ENCODE data around the gene CCL14.
A peak's percentile ranks its signal among the peaks of the same experiment; 100 is the strongest.
"Not testable (repeated sequence)": the region's sequence is repeated elsewhere in the genome, so short reads cannot be mapped to it uniquely, and the experiment has no call there.

The CCL14 gene

DNA sequence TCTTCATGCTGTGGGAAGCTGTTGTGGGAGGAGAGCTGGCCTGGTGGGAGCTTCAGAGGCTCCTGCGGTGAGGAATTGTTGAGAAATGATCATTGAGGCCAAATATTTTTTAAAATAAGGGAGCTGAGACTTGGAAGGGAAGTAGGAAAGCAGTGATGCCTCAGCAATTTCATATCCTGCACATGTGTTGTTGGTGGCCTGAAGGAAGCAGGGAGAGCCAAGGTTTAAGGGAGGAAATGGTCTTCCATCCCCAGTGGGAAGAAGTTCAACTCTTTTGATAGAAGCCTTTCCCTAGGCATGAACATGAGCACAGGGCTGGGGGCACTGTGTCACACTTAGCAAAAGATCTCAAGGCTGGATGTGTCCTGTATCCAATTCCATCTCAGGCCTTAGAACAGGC lies at the start of gene CCL14:
TSS of gene CCL14 (minus strand) at position 87 of the 400 bp plus-strand sequence. CDS start at position 7, 80 bp downstream.
- DNase-seq = no peak

DNA sequence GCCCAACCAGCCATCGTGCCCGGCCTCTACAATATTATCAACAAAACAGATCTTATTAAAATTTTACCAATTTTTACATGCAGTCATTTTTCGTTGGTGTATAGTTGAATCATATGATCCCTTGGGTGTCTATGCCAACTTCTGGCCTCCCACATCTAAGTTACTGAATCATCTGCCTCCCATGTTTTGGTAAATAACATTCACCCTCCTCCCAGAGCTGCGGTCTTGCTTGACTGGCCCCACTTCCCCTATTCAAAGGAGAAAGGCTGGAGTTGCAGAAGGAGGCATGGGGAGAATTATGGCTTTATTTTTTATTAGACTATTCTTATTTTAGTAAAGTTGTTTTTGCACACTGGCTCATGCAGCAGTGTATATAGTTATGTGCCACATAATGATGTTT lies 49.7 kb upstream of the CCL14 start:
- DNase-seq = no peak

DNA sequence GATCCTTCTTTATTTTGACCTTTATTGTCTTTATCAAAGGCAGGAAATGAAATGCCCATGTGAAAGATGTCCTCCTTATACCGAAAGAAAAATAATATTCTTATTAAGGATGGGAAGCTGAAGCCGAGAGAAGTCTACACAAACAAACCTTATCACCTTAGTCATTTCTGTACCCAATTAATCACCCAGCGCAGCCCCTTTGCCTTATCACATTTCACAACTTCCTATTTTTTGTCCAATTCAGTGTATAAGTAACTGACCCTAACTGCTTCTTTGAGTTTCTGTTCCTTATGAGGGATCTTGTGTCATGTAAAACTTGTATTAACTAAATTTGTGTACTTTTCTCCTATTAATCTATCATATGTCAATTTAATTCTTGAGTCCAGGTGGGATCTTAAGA lies 47.6 kb upstream of the CCL14 start:
- DNase-seq = no peak

DNA sequence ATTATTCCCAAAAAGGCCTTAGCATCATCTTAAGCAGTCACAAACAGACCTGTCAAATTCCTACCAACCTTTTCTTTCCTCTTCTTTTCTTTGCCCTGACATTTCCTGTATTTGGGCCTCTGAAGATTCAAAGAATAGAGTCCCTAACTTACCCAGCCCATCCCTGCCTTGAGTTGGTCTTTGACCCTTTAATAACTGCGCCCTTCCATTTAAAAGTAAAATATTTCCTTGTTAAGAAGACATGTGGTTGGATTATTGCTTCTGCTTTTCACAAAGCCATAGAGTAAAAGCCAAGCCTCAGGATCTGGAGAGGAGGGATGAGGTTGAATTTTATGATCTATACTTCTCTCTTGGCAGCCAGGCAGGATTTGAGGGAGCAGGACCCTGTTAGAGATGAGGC lies 44.4 kb upstream of the CCL14 start:
- DNase-seq = no peak

DNA sequence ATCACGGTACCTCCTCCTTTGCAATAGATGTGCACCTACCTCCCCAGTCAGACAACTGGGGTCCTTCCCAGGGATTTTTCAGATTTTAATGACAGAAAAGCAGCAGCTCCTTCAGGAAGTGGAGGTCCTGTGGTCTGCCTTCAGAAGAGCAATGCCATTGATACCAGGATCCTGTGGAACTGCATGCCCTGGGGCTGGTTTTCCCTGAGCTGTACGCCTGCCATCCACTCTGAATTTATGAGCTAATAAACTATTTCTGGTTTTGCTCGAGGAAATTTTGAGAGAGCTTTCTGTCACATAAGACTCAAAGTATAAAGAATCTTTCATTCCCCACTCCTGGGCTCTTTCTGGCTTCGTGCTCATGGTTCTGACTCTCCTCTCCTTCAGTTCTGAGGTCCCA lies 41.2 kb upstream of the CCL14 start:
- DNase-seq = no peak

DNA sequence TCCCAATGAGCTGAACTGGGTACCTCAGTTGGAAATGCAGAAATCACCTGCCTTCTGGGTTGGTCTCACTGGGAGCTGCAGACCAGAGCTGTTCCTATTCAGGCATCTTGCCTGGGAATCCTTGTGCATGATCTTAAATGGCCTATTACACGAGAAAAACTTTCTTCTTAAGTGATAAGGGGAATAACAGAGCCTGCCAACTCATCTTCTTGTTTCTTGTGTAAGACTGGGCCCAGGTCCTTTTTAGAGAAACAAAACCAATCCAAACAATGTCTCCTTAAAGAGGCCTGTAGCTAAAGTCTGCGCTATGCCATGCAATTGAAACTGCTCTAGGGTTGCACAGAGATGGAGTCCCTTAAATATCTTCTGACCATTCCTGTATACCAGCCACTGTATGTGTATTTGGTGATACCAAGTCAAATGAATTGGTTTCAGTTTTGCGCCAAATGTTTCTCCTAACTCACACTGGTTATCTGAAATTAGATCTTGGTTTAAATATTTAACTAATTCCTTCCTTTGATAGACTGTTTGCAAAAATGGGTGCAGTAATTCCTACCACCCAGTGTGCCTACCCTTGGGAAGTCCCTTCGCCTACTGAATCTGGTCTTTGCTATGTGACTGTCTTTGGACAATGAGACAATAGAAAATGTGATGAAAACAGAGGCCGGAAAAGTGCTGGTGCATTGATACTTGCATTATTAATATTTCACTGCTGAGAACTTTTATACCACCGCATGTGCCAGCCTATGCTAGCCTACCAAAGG lies 37.8 kb upstream of the CCL14 start:
- DNase-seq = no peak

DNA sequence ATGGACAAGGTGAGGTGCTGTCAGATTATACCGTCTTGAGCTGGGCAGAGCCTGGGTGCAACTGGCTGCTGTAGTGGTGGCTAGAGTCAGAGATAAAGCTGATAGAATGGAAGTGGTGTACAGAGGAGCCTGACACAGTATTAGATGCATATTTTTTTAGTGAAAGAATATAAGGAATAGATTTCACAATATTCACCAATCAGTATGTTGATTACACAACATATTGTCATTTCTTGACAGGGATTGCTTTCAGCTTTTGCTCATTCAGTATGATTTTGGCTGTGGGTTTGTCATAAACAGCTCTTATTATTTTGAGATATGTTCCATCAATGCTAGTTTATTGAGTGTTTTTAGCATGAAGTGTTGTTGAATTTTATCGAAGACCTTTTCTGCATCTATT lies 32.9 kb upstream of the CCL14 start:
- no peak for DNase-seq

DNA sequence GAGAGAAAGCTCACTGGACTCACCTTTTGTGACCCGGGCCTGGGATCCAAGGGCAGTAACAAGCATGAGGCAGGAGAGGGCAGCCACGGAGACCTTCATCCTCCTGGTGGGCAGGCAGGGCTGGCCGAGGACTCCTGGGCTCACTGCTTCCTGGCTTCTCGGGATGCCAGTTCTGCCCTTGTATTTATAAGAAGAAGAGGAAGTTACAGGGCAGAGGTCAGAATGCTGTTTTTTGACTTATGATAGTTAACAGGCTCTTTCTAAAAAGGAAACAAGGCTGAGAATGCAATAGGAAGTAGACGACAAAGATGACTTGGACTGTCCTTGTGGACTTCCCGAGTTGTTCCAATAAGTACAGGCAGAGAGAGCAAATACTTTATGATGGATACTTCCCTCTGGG lies 31.3 kb upstream of the CCL14 start, which contains the start of gene CCL23:
TSS of gene CCL23 (minus strand) at position 174 of the 400 bp plus-strand sequence. CDS start at position 99, 75 bp downstream.
- no peak for DNase-seq

DNA sequence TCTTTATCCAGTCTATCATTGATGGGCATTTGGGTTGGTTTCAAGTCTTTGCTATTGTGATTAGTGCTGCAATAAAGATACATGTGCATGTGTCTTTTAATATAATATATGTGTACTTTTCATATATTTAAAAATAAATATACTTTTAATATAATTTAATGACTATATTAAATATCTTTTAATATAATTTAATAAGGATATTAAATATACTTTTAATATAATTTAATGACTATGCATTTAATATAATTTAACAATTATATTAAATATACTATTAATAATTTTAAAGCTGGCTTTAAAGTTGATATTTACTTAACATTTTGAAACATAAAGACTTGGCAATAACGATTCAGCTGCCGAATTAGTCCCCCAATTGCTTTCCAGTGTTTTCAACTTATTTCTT lies 30.0 kb upstream of the CCL14 start:
- no peak for DNase-seq

DNA sequence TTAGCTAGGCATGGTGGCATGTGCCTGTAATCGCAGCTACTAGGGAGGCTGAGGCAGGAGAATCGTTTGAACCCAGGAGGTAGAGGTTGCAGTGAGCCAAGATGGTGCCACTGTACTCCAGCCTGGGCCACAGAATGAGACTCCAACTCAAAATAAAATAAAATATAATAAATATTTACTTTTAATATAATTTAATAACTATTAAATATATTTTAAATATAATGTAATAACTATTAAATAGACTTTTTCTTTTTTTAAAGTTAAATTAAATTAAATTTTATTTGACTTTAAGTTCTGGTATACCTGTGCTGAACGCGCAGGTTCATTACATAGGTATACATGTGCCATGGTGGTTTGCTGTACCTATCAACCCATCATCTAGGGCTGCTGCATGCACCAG lies 29.4 kb upstream of the CCL14 start:
- DNase-seq = not testable (repeated sequence)

DNA sequence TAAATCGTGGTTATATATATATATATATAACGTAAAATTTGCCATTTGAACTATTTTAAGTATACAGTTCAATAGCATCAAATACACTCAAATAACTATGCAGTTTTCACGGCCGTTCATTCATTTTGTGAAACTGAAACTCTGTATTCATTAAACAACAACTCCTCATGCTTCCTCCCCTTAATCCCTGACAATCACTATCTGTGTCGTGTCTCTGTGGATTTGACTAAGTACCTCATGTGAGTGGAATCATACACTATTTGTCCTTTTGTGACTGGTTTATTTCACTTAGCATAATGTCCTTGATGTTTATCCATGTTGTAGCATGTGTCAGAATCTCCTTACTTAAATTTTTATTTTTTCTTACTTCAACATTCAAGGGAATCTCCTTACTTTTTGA lies 28.4 kb upstream of the CCL14 start:
- DNase-seq = no peak

DNA sequence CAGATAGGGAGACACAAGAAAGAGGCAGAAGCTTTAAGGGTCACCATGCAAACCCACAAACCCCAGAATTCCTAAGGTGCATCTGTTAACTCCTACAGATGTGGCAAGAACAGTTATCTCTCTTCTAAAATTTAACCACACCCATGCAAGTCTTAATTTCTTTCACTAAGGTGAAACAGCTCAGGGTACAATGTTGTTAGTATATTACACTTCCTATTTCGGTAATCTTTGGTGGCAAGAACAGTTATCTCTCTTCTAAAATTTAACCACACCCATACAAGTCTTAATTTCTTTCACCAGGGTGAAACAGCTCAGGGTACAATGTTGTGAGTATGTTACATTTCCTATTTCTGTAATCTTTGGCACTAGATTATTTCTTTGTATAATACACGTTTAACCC lies 24.7 kb upstream of the CCL14 start:
- no peak for DNase-seq

DNA sequence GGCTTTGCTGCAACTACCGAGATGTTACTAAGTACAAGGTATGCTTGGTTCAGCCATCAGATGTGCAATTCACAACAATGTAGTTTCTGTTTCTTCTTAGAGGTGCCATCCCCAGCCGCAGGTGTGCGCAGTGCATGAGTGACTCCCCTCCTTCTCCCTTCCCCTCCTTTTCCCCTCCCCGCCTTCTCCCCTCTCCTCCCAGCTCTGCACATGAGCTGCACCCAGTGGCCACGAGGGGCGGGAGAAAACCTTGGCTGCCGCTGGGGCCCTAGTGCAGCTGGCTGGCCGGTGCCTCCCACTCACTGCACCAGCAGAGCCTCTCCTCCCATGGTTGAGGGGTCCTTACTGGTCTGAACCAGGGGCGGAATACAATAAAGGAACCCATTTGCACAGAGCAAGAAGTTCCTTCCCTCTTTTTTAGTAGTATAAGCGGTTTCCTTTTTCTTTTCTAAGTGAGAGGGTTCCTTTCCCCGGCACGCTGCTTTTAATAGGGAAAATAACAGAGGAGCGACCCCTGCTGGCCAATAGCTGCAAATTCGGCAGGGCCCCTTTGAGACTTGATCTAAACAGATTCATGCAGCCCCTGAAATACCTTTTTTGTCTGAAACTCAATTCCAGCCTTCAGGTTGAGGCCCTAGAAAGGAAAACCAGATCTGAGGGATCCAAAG lies 22.6 kb upstream of the CCL14 start:
- DNase-seq = peak; percentile 14 to 79

DNA sequence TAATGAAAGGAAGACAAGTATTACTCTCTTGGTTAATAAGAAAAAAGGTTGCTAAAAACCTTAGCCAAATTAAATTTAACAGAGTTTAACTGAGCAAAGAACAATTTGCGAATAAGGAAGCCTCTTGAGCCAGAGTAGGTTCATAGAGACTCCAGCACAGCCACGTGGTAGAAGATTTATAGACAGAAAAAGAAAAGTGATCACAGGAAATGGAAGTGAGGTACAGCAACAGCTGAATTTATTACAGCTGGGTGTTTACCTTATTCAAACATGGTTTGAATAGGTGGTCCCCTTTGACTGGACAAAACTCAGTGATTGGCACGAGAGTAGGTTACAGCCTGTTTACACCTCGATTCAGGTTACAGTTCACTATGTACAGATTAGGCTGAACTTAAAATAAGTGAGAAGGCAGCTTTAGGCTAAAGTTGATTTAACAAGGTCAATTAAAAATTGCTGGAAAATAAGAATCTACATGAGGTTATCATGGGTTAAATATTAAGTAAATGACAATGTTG lies 18.1 kb upstream of the CCL14 start:
- no peak for DNase-seq

DNA sequence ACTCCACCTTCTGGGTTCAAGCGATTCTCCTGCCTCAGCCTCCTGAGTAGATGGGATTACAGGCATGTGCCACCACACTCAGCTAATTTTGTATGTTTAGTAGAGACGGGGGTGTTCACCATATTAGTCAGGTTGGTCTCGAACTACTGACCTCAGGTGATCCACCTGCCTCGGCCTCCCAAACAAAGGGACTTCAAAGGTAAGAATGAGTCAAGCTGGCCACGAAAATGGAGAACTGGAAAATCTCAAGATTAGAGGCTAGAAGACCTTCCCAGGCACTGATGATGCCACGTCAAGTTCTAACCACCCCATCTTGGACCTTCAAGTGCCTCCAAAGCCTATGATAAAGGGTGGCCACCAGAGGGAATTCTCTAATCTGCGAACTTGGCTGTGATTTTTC lies 16.1 kb upstream of the CCL14 start:
- no peak for DNase-seq

DNA sequence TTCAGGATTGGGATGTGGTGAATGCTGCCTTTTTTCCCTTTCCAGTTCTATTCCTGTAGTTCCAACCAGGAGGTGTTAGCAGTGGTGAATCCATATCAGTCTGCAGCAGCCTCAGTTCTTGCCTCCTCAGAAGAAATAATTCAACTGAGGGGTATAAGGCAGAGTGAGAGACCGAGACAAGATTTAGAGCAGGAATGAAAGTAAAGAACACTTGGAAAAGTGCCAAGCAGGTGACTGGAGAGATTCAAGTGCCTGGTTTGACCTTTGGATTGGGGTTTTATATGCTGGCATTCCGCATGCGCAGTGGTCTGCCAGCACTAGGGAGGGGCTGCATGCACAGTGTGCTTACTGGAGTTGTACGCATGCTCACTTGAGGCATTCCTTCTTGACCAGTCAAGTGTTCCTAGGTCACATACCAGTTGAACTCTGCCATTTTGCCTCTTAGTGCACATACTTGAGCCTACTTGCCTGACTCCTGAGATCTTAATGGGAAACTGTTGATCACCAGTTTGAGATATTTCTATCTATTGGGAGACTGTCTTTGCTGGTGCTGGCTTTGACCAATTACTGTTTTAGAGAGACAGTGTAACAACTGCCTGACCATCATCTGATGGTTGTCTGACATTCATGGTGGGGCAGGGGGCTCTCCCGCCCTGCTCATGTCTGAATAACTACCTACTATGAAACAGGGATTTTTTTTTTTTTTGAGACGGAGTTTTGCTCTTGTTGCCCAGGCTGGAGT lies 15.5 kb upstream of the CCL14 start:
- DNase-seq = no peak

DNA sequence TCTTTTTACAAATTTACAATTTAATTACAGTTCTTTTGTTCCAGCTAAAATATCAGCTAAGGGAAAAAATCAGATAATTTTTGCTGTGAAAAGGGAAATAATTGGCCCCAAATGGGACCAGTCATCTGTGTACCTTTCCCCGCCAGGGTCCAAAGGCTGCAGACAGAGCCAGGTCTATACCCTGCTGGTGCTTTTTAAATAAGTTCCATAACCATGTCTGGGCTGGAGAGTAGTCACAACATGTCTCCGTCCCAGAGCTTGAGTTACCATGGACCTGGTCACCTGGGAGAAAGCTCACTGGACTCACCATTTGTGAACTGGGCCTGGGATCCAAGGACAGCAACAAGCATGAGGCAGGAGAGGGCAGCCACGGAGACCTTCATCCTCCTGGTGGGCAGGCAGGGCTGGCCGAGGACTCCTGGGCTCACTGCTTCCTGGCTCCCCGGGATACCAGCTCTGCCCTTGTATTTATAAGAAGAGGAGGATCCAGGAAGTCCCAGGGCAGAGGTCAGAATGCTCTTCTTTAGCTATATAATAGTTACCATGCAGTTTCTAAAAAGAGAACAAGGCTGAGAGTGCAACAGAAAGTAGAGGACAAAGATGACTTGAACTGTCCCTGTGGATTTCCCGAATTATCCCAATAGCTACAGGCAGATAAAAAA lies 14.7 kb upstream of the CCL14 start, which contains the start of gene CCL15:
TSS of gene CCL15 (minus strand) at position 444 of the 662 bp plus-strand sequence. CDS start at position 383, 61 bp downstream.
- no peak for DNase-seq

DNA sequence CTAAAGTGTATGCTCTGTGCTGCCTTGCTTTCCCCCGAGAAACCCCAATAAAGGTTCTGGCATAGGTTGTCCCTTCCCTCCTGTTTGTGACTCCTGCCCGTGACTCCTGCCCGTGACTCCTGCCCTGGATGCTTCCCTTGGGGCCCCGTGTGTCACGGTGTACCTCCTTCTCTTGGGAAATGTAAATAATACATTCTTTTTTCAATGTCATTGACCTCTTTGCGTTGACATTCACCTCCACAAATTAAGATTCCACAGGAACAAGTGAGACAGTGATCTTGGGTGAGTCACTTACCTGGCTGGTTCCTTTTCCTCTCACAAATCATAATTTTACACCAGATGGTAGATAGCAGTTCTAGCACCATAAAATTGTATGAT lies 14.2 kb upstream of the CCL14 start:
- no peak for DNase-seq

DNA sequence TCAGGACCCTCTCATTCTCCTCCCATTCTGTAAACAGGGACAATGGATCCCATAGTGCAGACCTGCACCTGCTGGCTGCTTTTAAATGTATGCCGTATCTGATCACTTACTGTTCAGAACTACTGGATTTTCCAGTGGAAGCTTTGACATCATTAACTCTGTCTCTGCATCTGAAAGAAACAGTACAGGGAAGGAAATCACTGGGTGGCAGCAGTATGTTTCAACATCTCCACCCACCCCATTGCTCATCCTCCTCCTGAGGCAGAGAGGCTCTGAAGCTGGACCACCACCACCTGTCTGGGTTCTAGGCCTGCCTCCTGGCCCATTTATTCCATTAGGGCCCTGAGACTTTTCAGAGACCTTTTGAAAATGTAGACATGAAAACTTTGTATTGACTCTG lies 12.2 kb upstream of the CCL14 start:
- no peak for DNase-seq

DNA sequence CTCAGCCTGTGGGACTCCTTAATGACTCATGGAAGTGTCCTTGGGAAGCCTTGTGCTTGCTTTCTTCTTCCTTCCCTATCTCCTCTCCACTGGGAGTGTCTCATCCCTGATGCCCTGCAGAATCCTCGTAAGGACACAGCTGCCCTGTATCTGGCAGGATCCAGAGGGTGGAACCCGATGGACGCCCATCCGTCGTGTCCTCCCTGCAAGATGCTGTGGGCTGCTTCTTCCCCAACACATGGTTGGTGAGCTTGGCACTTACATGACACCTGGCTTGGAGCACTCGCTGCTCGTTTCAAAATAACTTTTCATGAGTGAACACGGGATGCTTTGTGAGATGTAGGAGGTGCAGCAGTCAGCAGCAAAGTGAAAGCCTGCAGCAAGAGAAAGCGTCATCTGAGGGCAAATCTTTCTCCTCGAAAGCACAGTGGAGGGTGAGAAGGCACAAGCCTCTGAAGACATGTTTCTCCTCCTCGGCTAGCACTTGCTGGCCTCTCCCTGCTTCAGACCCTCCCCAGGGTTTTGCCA lies 11.6 kb upstream of the CCL14 start:
- DNase-seq = no peak

DNA sequence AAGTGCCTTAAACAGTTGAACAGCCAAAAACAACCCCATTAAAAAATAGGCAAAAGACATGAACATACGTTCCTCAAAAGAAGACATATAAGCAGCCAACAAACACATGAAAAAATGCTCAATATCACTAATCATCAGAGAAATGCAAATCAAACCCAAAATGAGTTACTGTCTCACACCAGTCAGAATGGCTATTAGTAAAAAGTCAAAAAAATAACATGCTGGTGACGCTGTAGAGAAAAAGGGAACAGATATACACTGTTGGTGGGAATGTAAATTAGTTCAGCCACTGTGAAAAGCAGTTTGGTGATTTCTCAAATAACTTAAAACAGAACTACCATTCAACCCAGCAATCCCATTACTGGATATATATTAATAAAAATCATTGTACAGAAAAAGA lies 8.8 kb upstream of the CCL14 start:
- DNase-seq = not testable (repeated sequence)

DNA sequence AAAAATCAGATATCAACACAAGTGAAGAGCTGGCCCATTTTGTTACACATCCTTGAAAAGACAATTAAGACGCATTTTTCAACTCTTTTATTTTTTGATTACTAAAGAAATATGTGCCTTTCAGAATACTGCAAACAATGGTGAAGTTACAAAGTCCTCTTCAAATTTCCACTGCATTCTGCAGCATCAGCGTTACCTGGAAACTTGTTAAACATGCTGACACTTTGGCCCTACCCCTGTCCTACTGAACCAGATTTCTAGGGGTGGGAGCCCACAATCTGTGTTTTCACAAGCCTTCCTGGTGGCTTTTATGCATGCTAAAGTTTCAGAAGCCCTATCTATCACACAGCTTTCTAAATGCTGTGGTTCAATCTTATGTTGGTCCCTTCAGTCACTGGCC lies 4.5 kb upstream of the CCL14 start:
- no peak for DNase-seq

DNA sequence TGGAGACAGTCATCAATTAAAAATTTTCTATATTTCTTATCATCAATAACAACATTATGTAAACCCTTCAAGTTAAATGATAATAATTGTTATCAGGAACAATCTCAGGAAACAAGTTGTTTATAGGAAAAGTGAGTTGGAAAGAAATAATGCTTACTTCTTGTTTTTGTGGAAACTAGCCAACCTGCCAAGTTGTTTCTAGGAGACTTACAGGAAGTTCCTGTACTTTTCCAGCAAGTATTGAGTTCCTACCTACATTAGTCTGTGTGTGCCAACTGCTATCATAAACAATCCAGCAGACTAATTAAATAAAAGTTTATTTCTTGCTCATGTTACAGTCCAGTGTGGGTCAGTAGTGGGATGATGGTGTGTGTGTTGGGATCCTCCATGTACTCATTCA lies 1.6 kb upstream of the CCL14 start:
- DNase-seq = no peak
